Mesendoderm (in vitro differentiated cells): ENCODE results near the gene ABI1. TPM values are rescaled to one million over a fixed set of nuclear protein-coding genes. Genes with fewer than 3 reads are reported as not detected.
A peak's percentile ranks its signal among the peaks of the same experiment; 100 is the strongest.

Experiments
- DNase-seq: peaks from one replicate; pipeline ENCODE4 v3.0.0; 2013
- H2AK5ac ChIP-seq: 2 replicates; pipeline ENCODE4 v1.6.1; 2013; ENCODE audit warnings: low read length, inconsistent platforms
- H2BK120ac ChIP-seq: 2 replicates; pipeline ENCODE4 v1.6.1; 2013; ENCODE audit warnings: low read depth, mild to moderate bottlenecking, low read length, moderate library complexity, mixed read lengths
- H2BK15ac ChIP-seq: replicated peaks from 2 replicates; pipeline ENCODE4 v1.6.1; 2013; ENCODE audit warnings: low read depth, mild to moderate bottlenecking, moderate library complexity
- H2BK5ac ChIP-seq: 2 replicates; pipeline ENCODE4 v1.6.1; 2013; ENCODE audit warnings: low read length, inconsistent platforms
- H3K18ac ChIP-seq: 2 replicates; pipeline ENCODE4 v1.6.1; 2013; ENCODE audit warnings: mild to moderate bottlenecking, low read length, mixed read lengths
- H3K23ac ChIP-seq: one replicate; pipeline ENCODE4 v1.6.1; 2013; ENCODE audit warnings: low read length
- H3K27ac ChIP-seq: 2 replicates; pipeline ENCODE4 v1.5.1; 2013; ENCODE audit warnings: low read depth, mild to moderate bottlenecking, inconsistent platforms, low read length, moderate library complexity
- H3K27me3 ChIP-seq: 2 replicates; pipeline ENCODE4 v1.6.1; 2013; ENCODE audit warnings: low read length, control low read depth, mild to moderate bottlenecking, inconsistent platforms; ENCODE audit not compliant: insufficient read depth, poor library complexity
- H3K36me3 ChIP-seq: 2 replicates; pipeline ENCODE4 v1.6.1; 2013; ENCODE audit warnings: low read length, inconsistent platforms; ENCODE audit not compliant: control insufficient read depth, insufficient read depth
- H3K4ac ChIP-seq: one replicate; pipeline ENCODE4 v1.6.1; 2013; ENCODE audit warnings: low read depth, mild to moderate bottlenecking, low read length, moderate library complexity
- H3K4me1 ChIP-seq: 2 replicates; pipeline ENCODE4 v1.6.1; 2013; ENCODE audit warnings: low read depth, low read length, inconsistent platforms; ENCODE audit not compliant: control insufficient read depth
- H3K4me2 ChIP-seq: 2 replicates; pipeline ENCODE4 v1.6.1; 2013; ENCODE audit warnings: low read length
- H3K4me3 ChIP-seq: 2 replicates; pipeline ENCODE4 v1.5.1; 2013; ENCODE audit warnings: mild to moderate bottlenecking, low read length
- H3K56ac ChIP-seq: one replicate; pipeline ENCODE4 v1.6.1; 2013; ENCODE audit warnings: low read length
- H3K79me1 ChIP-seq: 2 replicates; pipeline ENCODE4 v1.6.1; 2013; ENCODE audit warnings: low read length, inconsistent platforms
- H3K79me2 ChIP-seq: 2 replicates; pipeline ENCODE4 v1.6.1; 2013; ENCODE audit warnings: mild to moderate bottlenecking, low read length; ENCODE audit not compliant: control insufficient read depth, insufficient read depth
- H3K9ac ChIP-seq: 2 replicates; pipeline ENCODE4 v1.6.1; 2013; ENCODE audit warnings: low read length, inconsistent platforms
- H4K5ac ChIP-seq: one replicate; pipeline ENCODE4 v1.6.1; 2013; ENCODE audit warnings: low read length
- H4K8ac ChIP-seq: one replicate; pipeline ENCODE4 v1.6.1; 2013; ENCODE audit warnings: low read depth, mild to moderate bottlenecking, control low read depth, low read length, moderate library complexity
- WGBS: extraction: QIAGEN DNeasy Blood & Tissue Kit; methylation state at CpG from one replicate; pipeline ENCODE4 v1.1.7; 2013; ENCODE audit warnings: low lambda C conversion rate, missing lambda C conversion rate; ENCODE audit not compliant: insufficient coverage; ENCODE audit errors: extremely low coverage; 5-methylcytosine and 5-hydroxymethylcytosine counted together
- small RNA-seq: library from polyadenylated mRNA; stranded (forward); fragments of <200 nt; extraction: miRNeasy Mini kit (QIAGEN cat#:217004); gene quantifications from one replicate; pipeline ENCODE3, GENCODE V24; 2013; ENCODE audit not compliant: insufficient read depth

The ABI1 gene

GRCh38 chr10:26696786-26697162 is 164.0 kb downstream of the ABI1 start:
- Histone ChIP-seq H3K4me3 (peak overlapping the region; percentile 79), H3K18ac (peak overlapping the region; percentile 95), H2BK15ac (no peak overlapping the region), H2BK5ac (no peak overlapping the region), H3K27ac (no peak overlapping the region), H4K8ac (no peak overlapping the region), H3K27me3 (no peaks in the 10 kb centered on the region), H3K9ac (peak overlapping the region; percentile 82), H3K4me1 (no peaks in the 10 kb centered on the region), H4K5ac (peak overlapping the region; percentile 5), H3K79me1 (peaks cover 5% of the 10 kb centered on the region), H2AK5ac (no peak overlapping the region), H3K56ac (peak overlapping the region; percentile 87), H3K4me2 (peak overlapping the region; percentile 65), H3K4ac (peak overlapping the region; percentile 92), H3K36me3 (no peaks in the 10 kb centered on the region), H2BK120ac (no peak overlapping the region), H3K23ac (no peak overlapping the region), H3K79me2 (peaks cover 36% of the 10 kb centered on the region)
- no CpG with 5 or more reads among the region's 11 CpGs for WGBS
- DNase-seq = no peak

Small RNAs within 50 kb of the gene (small RNA-seq; reads per million reads assigned to genes)
- gene RF00191 (not detected), gene RNU6-946P (not detected)
